GM04504 (cell line): Measurements from ENCODE around the gene HGS.
A peak's percentile ranks its signal among the peaks of the same experiment; 100 is the strongest.

Source experiments
- DNase-seq: peaks from one replicate; pipeline ENCODE4 v3.0.0-alpha.2; 2012; ENCODE audit warnings: low read depth

The HGS gene, protein sequence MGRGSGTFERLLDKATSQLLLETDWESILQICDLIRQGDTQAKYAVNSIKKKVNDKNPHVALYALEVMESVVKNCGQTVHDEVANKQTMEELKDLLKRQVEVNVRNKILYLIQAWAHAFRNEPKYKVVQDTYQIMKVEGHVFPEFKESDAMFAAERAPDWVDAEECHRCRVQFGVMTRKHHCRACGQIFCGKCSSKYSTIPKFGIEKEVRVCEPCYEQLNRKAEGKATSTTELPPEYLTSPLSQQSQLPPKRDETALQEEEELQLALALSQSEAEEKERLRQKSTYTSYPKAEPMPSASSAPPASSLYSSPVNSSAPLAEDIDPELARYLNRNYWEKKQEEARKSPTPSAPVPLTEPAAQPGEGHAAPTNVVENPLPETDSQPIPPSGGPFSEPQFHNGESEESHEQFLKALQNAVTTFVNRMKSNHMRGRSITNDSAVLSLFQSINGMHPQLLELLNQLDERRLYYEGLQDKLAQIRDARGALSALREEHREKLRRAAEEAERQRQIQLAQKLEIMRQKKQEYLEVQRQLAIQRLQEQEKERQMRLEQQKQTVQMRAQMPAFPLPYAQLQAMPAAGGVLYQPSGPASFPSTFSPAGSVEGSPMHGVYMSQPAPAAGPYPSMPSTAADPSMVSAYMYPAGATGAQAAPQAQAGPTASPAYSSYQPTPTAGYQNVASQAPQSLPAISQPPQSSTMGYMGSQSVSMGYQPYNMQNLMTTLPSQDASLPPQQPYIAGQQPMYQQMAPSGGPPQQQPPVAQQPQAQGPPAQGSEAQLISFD

DNA sequence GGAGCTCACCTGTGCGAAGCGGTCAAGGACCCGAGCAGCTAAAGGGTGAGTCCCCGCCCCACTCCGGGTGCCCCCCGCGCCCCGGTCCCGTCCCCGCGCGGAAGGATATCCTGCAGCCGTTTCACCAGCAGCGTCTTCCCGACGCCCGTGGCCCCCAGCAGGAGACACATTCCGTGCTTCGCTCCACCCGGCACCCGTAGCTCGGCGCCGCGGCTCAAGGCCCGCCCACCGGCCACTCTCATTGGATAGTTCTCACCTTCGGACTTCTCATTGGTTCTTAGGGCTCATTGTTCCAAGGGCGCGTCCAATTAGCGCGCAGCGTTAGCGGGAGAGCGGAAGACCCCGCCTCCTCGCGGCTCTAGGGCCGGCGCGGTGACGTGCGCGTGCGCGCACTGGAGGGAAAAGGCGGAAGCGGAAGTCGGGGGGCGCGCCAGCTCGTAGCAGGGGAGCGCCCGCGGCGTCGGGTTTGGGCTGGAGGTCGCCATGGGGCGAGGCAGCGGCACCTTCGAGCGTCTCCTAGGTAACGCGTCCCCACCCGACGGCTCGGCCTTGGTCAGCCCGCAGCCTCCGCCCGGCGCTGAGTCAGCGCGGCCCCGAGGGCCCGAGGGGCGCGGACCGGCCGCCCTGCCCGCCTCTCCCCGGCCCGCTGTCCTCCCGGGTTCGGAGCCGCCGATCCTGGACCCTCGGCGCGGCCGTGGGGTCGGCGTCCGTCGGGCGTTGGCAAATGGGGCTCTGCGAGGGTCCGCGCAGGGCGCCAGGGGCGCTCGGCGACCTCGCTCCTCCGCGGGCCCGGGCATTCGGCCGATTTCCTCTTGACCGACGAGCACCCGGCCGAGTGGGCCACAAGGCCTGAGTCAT is at the start of gene HGS, which contains the start of gene ARL16:
Gene HGS (plus strand): TSS at position 428 of the 858 bp plus-strand sequence. CDS start 56 bp downstream, at position 484.
Gene ARL16 (minus strand): TSS at position 214 of the 858 bp plus-strand sequence. CDS start 44 bp downstream, at position 170.
- peak; percentile 98 for DNase-seq

DNA sequence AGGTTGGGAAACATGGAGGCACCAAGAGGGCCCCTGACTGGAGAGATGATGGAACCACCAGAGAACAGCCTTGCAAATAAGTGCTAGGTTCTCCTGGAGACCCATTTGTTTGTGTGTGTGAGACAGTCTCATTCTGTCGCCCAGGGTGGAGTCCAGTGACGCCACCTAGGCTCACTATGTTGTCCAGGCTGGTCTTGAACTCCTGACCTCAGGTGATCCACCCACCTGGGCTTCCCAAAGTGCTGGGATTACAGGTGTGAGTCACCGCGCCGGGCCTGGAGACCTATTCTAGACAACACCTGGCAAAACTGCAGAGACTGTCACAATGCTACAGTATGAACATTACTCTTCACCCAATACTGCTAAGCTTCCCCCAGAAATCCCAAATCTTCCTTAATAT is 48.4 kb upstream of the HGS start:
- no peak for DNase-seq

DNA sequence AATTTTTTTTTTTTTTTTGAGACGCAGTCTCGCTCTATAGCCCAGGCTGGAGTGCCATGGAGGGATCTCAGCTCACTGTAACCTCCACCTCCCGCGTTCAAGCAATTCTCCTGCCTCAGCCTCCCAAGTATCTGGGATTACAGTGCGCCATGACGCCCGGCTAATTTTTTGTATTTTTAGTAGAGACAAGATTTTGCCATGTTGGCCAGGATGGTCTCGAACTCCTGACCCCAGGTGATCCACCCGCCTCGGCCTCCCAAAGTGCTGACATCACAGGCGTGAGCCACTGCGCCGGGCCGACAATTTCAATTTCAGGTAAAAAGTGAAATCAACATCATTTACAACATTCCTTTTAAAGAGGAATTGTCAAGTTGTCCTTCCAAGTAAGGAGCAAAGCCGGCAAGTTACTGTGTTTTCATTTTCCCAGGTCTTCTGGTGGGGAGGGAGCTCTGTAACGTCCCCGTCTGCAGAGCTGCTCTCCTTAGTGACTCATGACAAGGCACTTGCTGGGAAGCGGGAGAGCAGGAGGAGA is 47.8 kb upstream of the HGS start:
- DNase-seq = no peak

DNA sequence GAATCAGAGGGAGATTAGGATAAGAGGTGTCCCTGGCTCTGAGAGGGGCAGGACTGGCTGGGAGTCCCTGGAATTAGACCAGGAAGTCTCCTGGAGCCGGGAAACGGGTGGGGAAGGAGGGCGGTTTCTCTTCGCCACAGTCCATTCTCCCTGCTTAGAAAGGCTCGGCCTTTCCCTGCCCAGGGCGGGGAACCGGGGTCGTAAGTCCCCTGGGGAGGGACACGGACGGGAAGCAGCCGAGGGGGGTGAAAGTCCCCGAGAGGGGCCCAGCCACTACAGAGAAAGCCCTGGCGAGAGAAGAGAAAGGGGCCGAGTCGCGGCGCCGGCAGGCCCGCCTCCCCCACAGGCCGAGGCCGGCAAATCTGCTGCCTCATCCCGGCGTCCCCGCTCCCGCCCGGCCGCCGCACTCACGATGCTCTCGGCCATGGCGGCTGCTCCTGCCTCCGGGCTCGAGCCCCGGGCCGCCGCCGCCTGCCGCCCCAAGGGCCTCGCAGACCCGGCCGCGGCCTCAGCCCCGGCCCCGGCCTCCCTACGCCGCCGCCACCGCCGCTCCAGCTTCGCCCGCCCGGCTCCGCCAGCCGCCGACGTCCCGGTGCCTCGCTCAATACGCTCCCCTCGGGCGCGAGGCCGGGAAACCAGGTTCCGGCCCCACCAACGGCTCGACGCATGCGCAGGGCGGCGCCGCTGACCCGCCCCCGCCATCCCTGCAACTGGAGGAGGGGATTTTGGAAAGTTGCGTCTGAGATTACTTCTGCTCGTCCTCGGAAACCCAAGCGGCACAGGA is 47.1 kb upstream of the HGS start, which contains the start of the genes NPLOC4 and TSPAN10:
Gene NPLOC4 (minus strand): TSS at position 608 of the 784 bp plus-strand sequence. CDS start 182 bp downstream, at position 426.
Gene TSPAN10 (plus strand): TSS at position 692 of the 784 bp plus-strand sequence. CDS start 5,217 bp downstream, outside the sequence.
- peak; percentile 62 for DNase-seq

DNA sequence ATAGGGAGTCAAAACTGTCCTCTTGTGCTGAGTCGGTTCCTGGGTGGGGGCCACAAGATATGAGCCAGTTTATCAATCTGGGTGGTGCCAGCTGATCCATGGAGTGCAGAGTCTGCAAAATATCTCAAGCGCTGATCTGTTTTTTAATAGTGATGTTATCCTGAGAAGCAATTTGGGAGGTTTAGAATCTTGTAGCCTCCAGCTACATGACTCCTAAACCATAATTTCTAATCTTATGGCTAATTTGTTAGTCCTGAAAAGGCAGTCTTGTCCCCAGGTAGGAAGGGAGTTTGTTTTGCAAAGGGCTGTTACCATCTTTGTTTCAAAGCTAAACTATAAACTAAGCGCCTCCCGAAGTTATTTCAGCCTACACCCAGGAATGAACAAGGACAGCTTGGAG is 45.1 kb upstream of the HGS start:
- DNase-seq = no peak

DNA sequence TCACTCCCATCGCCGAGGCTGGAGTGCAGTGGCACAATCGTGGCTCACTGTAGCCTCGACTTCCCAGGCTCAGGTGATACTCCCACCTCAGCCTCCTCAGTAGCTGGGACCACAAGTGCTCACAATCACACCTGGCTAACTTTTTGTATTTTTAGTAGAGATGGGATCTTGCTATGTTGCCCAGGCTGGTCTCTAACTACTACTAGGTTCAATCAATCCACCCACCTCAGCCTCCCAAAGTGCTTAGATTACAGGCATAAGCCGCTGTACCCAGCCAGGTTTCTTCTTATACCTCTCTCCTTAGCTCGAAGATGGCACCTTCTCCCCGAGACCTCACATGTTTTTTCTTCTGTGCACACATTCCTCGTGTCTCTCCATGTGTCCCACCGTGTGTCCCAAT is 43.8 kb upstream of the HGS start:
- DNase-seq = no peak

DNA sequence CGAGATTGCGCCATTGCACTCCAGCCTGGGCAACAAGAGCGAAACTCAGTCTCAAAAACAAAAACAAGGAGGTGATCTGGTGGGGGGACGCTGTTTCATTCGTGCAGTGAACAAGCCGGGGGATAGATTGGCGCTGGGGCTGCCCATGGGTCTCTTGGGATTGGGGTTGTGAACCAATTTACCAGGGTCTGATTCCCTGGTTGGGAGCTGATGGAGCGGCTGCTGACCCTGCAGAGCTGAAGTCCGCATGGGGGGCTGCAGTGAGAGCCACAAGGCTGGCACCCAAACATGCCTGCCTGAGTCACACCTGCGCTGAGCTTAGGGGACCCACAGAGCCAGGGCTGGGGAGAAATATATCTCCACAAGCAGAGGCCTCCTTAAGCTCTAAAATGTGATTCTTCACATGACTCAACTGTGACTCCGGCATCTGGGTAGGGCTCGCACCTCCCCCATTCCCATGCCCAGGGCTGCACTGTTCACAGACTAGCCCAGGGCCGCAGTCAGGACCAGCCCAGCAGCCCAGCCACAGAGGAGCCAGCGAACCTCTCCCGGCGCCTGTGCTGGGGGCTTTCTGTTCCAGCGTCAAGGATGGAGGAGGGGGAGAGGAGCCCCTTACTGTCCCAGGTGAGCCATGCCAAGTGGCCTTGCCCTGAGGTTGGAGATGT is 41.9 kb upstream of the HGS start:
- peak; percentile 40 for DNase-seq

DNA sequence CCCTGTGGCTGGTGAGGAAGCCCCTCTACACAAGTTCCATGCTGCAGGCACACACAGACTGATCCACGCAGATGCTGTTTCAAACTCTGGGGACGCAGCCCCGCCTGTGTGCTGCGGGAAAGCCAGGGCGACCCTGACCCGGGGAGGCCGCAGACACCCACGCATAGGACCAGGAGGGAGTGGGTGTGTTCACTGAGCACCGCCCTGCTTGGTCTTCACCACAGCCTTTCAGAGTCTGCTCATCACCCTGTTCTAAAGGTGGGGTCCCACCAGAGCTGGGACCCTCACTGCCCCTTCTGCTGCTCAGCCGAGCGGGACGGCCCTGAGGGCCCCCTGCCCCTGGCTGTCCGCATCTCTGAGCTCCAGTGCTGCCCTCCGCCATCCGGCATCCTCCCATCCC is 39.3 kb upstream of the HGS start:
- DNase-seq = no peak

DNA sequence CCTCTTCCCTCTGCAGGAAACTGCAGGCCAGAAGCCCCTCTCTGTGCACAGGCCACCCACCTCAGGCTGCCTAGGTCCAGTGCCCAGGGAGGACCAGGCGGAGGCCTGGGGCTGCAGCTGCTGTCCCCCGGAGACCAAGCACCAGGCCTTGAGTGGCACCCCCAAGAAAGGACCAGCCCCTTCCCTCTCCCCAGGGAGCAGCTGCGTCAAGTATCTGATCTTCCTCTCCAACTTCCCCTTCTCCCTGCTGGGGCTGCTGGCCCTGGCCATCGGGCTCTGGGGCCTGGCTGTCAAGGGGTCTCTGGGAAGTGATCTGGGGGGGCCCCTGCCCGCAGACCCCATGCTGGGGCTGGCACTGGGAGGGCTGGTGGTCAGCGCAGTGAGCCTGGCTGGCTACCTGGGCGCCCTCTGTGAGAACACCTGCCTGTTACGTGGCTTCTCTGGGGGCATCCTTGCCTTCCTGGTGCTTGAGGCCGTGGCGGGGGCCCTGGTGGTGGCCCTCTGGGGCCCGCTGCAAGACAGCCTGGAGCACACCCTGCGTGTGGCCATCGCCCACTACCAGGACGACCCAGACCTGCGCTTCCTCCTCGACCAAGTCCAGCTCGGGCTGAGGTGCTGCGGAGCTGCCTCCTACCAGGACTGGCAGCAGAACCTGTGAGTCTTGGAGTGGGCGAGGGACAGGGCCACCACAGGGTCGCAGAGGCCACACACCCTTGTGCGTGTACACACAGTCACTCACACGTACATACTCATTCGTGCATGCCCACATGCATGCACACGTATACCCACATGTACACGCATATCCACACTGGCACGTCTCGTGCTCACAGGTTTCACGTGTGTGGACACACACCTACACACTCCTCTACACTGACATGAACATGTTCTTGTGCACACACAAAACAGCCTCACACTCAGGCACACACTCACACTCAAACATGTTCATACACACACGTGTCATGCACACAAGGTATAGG is 38.5 kb upstream of the HGS start:
- DNase-seq = no peak

DNA sequence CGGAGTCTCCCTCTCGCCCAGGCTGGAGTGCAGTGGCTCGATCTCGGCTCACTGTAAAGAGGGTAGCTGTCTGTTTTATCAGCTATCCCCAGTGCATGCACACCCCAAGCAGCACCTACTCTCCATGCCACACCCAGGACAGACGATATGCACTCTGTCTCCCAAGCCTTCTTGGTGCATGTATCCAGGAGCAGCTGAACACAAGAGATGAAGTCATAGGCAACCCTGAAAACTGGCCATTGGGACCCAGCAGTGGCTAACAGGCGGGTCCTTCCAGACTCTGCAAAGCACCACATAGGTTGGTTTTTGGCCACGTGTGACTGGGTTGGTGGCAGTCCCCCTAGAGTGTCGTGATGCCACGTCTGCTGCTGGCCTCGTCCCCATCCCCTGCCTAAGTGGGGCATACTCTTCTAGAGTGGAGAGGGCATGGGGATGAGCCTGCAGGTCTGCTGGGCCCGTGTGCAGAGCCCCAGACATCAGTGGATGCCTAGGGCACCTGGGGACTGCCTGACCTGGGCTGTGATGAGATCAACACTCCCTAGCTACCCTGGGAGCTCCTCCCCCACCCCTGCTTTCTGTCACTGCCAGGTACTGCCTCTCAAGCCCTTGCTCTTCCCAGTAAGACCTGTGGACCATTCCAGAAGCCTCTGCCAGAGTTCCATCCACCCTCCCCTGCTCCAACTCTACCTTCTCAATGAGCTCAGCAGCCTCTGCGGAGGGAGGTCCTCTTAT is 36.8 kb upstream of the HGS start:
- no peak for DNase-seq

DNA sequence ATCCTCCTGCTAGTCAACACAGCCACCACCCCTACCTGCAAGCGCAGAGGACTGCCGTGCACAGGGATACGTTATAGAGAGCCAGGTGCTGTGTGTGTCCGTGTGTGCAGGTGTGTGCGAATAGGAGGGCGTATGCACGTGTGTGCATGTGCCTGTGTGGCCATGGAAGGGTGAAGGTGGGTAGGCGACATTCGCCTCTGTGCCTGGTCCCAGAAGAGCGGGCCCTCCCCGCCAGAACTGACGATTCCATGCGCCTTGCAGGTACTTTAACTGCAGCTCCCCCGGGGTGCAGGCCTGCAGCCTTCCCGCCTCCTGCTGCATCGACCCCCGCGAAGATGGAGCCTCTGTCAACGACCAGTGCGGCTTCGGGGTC is 36.2 kb upstream of the HGS start:
- no peak for DNase-seq

DNA sequence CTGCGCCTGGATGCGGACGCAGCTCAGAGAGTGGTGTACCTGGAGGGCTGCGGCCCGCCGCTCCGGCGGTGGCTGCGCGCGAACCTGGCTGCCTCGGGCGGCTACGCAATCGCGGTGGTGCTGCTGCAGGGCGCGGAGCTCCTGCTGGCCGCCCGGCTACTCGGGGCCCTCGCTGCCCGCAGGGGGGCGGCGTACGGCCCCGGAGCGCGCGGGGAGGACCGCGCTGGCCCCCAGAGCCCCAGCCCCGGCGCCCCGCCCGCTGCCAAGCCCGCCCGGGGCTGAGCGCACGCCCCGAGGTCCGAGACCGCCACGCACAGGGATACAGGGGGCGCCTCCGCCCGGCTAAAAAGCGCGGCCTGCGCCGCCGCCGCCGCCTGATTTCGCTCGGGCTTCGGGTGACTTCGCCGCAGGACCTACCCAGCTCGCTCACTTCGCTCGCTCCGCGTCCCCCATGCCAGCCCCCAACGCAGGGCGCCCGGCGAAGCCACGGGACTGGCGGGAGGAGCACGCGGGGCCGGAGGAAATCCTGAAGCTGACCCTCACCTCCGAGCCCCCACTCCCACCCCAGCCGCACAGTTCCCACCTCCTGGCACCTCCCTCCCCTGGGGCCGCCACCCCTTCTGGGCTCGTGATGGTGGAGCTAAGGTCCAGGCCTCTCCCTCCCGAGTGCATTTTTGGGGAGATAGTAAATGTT is 35.7 kb upstream of the HGS start:
- no peak for DNase-seq

DNA sequence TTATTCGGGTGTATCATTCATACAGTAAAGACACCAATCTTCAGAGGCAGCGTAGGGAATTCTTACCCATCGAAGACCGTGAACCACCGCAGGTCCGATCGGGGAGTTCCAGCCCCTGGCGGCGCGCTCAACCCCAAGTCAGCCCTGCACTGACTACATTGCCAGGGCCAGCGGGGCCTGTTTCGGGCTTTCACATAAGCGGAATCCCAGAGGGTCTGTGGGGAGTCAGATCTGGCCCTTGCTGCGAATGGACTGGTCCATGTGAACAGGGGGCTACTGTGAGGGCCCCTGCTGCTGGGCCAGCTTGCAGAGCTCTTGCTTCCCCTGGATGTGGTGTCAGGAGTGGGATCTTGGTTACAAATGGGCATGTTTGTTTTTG is 35.1 kb upstream of the HGS start:
- DNase-seq = no peak

DNA sequence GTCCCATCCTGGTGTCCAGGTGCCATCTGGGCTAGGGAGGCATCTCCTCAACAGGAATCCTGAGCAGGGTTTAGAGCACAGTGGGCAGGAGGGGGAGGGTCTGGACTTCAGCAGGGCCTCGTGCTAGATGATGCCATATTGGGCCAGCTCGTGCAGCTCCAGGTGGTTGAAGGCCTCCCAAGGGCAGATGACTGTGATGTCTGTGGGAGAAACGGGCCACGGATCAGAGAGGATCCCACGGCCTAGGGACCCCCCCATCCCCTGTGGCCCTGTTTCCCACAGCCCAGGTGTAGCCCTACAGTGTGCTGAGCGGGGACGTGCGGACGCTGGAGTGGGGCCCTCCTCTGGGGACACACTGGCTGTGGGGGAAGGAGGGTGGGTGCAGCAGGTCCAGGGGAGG is 32.9 kb upstream of the HGS start:
- no peak for DNase-seq

DNA sequence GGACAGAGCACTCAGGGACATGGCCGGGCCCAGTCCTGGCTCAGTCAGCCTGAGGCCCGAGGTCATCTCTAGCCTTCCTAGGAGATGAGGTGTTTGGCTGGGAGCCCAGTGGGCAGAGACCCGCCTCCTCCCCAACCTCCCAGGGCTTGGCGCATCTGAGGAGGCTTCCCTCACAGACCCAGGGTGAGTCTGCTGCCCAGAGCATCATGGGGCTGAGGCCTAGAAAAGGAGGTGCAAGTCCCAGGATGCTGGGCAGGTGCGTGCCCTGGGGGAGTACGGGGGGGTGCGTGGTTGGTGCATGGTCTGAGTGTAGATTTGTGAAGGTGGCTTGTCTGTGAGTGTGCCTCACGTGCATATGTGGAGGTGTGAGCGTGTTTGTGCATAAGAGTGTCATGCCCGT is 32.1 kb upstream of the HGS start:
- DNase-seq = peak; percentile 85

DNA sequence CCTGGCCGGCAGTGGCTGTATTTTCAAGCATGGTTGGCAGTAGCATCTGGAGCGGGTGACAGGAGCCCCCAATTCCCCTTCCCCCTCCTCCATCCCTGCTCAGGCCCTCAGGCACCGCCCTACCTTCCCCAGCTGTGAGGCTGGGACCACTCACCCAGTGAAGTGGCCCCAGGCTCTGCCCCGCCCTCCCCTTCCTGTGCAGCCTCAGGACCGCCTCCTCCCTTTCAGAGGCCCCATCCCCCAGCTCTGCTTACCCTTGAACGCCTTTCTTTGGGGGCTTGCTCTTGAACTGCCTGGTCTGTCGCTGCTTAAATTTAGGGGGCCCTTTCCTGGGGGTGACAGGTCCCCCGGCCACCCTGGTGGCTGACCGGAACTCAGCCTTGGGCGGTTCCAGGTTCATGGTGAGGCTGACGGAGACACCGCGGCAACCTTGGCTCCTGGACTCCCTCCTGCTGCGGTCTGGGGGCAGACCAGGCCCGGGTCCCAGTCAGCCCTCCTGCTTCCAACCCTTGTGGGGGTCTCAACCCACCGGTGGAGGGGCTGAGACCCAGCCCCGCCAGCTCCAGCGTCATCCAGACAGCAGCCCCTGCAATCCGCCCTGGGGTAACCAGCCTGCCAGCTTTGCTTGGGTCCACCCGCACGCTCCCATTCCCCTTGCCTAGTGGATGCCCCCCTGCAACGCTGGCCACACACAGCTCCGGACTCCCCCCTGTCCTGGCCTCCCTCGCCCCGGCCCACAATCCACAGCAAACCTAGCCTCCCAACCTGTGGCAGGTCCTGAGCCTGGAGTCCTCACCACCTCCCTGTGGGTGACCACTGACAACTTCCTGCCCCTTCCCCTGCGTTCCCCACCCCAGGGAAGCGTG is 30.7 kb upstream of the HGS start:
- DNase-seq = no peak
